NCI-H1105 (cell line): ENCODE measurements around the gene IQCK.

Source experiments
- DNase-seq: peaks from one replicate; lab custom pipeline; 2025; lab: John Stamatoyannopoulos, UW

The IQCK gene

DNA sequence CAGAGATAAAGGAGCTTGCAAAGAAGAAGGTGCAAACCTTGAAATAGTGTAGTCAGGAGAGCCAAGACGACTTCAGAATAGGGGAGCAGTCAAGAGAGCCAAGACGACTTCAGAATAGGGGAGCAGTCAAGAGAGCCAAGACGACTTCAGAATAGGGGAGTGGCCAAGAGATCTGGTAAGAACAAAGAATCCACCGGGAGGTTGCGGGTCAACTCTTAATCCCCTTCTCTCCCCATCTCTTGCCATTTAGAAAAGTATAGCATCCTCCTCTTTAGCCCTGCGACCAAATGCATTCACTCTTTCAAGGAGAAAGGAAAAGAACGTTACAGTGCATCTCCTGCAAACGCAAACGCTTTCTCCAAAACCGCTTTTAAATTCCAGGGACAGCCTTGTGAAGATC is 757 bp upstream of the IQCK start:
- no peak for DNase-seq

DNA sequence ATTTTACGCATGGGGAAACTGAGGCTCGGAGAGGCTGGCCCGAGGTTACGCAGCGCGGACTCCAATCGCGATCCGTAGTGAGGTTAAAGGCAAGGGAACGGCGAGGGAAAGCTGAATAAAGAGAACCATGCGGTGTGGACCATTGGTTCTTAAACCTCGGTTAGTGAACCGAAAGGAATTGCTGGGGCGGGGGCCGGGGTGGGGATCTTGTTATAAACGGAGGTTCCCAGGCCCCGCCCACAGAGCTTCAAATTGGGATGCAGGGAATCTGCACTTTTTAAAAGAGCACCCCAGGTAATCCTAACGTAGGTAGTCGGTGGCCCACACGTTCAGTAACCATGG is 524 bp downstream of the IQCK start:
- no peak for DNase-seq

DNA sequence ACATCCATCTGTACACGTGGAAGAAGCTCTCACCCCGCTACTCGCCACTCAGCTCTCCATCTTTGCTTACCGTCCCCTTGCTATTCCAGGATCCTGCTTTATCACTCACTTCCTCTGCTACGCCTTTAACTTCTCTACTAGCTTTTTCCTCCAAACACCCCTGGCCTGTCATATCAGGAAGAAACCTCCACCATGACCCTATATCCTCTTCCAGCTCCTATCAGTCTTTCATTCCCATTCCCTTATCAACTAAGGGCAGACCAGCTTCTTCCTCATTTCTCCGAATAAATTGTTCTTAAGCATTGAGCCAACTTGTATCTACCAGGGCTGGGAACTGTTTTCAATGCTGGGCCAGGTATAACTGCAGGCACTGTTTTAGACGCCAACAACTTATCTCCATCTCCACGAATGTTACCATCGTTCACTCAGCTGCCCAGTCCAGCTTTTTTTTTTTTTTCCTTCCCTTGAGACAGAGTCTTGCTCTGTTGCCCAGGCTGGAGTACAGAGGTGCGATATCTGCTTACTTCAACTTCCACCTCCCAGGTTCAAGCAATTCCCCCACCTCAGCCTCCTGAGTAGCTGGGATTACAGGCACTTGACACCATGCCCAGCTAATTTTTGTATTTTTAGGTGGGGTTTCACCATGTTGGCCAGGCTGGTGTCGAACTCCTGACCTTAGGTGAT is 4.3 kb downstream of the IQCK start:
- no peak for DNase-seq

DNA sequence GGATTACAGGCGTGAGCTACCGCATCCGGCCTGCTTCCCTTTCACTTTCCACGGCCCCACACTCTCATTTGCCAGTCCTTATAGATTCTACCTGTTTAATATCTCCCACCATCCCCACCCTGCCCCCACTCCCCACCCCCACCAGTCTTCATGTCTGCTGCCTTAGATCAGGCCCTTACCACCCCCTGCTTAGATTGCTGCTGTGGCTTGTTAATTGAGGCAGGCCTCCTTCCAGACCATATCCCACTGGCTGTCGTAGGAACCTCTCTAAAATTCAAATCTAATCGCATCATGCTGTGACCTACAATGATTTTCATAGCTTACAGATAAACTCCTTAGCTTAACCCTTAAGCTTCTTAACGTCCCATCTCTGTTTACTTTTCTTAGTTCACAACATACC is 4.9 kb downstream of the IQCK start:
- no peak for DNase-seq

DNA sequence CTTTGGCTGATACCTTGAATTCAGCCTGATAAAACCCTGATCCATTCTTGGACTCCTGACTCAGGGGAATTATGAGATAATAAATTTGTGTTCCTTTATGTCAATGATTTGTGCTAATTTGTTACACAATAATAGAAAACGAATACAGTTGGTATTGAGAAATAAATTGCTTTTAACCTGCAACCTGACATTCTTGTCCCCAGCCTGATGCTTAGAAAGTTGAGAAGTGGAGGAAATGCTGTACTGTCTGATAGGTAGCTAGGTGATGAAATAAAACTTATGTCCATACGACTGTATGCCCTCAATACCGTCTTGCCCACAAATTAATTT is 10.5 kb downstream of the IQCK start:
- no peak for DNase-seq

DNA sequence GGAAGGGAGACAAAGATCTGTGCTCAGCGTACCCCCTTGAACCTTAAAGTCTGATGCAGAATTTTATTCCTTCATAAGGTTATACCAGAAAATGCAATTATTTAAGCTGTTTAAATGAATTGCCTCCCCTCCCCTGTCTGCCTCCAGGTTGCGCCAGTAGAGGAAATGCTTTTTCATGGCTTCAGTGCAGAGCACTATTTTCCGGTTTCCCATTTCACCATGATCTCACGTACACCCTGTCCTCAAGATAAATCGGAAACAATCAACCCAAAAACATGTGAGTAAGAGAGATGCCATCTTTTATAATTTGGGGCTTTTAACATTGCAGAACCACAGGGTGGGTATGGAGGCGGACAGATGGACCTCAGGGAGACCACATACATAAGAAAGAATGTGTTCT is 15.5 kb downstream of the IQCK start:
- DNase-seq: no peak

DNA sequence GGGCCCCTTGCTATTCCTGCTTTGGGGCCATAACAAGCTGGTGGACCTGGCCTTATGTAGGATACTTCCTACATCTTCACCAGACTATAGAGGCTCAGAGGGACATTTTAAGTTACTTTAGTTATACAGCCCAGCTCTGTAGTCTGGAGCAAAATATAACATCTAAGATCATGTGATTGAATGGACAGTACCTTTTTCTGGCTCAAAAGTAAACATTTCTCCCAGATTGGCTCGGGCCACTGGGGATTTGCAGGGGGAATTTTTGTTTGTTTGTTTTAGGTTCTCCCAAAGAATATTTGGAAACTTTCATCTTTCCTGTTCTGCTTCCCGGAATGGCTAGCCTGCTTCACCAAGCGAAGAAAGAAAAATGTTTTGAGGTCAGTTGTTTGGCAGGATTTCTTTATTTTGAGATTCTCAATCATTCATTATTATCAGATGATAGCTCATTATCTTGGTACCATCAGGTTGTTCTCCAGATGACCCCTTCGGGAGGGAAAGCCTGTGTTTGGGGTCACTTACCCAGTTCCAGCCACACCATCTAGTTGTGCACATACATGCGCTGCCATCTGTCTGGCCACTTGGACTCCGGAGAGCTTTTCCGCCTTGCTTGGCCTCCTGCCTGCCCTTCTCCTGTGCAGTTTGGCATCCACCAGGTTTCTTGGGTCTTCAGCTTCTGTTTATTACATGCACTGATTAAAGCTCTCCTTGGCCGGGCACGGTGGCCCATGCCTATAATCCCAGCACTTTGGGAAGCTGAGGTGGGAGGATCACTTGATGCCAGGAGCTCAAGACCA is 17.2 kb downstream of the IQCK start:
- DNase-seq: no peak

DNA sequence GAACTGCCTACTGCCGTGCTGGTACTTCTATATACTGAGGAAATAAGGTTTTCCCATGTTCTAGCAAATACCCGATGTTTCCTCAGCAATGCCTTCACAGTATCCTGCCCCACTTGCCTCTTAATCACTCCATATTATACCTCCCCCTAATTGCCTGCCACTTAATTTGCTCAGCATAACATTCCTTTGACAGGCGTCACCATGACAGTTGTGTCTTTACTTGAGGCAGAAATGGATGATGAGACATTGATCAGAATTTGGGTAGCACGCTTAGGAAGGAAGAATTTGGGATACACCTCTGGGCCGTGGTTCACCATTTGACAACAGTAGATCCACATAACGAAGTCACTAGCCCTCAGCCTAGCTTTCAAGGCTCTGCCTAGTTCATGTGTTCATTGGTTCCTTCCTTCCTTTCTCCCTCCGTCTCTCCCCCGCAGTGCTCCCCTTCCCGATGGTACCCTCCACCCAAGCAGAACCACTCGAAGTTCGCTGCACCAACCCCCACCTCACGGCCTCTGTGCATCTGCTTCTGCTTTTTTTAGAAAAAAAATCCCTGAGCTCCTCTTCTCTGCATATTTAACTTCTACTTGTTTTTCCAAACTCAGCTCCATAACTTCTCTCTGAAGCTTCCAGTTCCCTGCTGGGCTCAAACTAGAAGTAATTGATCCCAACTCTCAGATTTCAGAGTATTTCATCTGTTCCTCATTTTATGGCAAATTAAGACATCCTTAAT is 19.4 kb downstream of the IQCK start:
- DNase-seq: no peak

DNA sequence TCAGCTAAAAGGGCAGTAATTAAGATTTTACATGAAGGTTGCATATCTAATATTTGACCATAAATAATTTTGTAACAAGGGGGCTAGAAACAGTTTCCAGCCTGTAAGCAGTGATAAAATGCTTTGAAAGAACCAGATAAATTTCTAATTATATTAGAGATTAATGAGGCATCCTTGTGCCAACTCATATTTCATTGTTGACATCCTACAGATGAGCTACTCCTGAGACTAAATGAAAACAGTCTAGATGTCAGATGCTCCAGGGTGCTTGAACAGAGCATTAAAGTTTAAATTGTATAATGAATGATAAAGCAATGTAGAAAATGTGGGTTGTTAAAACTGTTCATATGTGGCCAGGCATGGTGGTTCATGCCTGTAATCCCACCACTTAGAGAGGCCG is 23.3 kb downstream of the IQCK start:
- DNase-seq: no peak

DNA sequence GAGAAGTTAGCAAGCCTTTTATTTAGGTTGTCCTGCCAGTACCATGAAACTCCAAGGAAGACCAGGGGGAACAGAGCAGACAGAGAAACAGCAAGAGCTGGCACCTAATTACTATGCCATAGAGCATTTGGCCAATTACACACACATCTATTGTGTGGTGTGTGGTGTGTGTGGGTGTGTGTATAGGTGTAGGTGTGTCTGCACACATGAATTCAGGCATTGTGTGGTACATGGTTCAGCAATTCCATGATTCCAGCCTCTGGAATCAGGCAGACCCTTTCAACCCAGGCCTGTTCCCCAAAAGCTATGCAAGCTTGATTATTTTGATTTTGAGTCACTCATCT is 25.7 kb downstream of the IQCK start:
- DNase-seq: no peak

DNA sequence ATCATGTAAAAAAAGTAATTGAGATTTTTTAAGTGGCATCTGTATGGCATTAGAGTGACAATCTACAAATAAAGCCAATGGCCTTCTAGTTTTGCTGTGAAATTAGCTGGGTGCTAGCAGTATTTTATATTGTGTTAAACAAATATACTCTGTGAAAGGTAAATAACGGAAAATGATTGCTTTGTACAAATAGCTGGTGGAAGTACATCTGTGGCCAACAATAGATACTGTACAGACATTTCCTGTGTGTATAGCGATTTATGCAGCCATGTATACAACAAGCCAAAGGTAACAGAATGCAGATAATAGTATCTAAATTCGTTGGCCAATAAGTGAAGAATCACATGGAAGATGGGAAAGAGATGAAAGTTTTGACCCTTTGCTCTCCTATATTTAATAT is 26.6 kb downstream of the IQCK start:
- no peak for DNase-seq

DNA sequence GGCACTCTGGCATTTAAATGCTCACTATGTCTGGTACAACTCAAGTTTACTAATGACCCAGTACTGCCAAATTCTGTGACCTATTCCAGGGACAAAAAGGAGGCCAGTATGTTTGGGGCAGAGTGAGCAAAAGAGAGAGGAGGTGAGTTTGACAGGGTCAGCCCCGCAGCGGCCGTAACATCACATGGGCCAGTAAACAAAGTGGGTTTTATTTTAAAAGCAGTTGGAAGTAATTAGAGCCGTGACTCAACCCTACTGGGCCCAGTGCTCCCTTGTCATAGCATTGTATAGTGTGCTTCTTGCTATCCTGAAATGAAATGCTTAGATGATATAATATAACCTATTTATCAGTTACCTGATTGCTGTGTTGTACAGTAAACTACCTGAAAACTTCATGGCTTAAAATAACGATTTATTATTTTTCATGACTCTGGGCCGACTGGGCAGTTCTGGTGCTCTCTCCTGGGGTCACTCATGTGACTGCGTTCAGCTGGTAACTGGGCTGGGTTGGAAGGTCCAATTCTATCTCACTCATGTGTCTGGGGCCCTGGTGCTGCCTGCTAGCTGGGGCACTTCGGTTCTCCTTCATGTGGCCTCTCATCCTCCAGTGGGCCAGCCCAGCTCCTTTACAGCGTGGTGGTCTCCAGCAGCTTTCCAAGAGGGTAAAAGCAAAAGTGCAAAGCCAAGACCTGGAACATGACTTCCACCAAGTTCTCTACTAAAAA is 27.4 kb downstream of the IQCK start:
- no peak for DNase-seq

DNA sequence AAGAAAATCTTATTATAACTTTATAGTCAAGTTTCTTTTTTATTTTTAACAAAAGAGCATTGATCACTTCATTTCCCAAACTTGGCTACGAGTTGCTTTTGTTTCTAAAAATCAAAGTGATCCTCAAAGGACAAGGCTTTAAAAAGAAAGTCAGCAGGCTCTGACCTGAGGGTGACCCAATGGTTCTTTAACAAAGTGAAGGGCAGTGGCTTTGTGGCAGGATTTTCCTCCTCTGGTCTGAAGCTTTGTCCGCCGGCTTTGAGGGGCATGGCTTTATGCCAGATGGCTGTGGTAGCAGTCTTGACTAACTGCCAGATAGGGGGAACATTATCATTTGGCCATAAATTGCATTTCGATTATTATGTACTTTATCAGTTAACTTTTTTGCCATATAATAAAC is 28.5 kb downstream of the IQCK start:
- no peak for DNase-seq

DNA sequence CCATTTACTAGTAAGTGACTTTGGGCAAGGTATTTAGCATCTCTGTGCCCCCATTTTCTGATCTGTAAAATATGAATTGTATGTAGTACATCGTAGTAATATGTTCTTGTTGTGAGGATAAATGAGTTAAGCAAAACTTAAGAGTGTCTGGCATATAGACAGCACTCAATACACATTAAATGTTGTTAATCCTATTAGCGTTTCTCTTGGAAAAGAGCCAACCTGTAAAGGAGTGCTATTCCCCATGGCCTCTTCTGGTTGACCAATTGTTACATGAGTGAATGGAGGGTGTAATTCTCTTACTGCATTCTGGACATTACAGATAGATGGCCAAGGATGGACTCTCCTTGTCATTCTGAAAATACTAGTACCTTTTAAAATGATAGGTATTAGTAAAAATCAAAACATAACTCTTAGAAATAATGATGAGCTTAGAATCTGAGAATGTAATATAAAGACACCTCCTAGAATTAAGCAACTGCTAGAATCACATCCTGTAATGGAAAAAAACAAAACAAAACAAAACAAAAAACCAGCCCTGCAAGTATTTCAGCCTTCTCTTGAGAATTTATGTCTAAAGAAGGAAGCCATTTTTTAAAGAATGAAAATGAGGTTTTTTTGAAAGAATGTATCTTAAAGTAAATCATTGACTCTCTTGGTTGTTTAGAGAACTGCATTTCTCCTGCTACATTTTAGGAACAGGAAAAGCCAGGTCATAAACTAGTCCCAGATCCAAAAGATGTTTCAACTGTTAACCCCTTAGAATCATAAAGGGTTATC is 30.5 kb downstream of the IQCK start:
- DNase-seq: peak; percentile 6

DNA sequence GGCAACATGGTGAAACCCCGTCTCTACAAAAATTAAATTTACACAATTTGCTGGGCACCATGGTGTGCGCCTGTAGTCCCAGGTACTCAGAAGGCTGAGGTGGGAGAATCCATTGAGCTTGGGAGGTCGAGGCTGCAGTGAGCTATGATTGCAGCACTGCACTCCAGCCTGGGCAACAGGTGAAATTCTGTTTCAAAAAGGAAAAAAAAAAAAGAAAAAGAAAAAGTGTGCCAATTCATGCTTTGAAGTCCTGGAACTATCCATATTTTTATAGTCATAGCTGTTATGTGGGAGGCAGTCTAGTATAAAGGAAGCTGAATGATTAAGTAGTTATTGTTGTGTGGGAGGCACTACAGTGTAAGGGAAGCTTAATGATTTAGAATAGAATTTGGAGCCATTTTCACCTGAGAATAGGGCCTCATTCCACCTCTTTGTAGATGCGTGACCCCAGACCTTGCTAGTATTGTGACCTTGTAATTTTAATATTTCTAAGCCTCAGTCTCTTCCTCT is 31.6 kb downstream of the IQCK start:
- DNase-seq: no peak

DNA sequence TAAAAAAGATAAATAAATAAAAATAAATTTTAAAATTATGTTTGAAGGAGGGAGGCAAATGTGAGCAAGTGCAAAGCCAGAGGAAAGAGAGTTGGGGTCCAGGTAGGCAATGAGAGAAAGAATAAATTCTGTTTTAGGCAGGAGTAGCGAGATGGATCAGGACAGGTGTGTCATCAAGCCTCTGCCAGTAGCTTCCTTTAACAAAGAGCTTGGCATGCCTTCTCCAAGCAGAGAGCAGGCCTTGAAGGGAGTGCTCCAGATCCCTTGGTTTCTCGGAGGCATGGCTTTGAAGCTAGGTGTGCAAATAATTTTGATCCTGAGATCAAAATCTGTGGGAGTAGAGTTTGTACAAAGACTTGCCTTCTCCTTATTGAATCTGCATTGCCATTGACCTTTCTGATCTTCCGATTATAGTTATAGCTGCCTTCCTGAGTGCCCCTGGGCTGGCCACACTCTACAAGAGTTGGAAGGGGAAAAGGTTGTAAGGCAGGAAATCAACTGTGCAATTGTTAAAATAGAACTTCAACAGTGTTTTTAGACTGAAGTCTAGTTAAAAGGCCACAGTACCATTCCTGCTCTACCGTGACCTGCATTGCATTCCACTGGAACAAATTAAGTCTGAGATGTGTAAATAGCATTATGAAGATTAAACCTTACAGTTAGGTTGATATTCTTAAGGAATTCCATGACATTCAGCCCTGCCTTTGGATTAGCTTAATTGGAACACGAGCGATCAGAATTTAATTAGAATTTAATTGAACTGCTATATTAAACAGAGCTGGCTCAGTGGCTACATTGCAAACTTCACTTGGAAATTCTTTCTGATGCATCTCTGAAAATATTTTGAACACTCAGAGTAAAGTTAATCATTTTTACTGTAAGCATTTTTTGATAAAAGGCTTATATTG is 33.7 kb downstream of the IQCK start:
- DNase-seq: no peak

DNA sequence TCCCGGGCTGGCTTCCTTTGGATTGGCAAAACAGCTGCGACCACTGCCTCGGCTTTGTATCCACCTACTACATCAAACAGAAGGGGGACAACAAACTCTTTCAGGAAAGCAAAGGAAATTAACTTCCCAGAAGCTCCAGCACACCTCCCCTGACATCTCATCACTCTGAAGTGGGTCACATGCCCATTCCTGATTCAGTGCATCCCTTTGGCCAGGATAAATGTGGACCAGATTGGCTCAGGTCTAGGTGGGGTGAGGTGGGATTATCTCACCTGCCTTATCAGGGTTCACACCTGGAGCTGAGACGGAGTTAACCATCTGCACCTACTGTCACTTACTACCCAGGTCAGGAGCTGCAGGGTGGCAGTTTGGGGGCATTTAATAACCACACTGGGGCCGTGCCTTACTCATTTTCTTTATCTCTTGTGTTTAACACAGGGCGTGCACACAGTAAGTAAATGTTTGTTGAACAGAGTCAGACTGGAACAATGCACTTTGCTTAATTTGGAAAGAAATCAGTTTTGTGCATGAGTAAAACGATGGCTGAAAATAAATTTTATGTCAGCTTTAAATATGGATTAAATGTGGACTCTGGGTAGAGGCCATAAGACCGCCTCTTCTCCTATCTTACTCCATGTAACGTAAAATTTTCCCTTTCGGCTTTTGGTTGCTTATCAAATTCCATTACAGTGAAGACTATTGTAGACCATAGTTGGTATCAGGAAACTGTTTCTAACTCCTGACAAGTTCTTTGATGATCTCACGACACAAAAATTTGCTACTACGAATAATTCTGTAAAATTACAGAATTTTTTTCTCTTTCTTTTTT is 36.0 kb downstream of the IQCK start:
- no peak for DNase-seq

DNA sequence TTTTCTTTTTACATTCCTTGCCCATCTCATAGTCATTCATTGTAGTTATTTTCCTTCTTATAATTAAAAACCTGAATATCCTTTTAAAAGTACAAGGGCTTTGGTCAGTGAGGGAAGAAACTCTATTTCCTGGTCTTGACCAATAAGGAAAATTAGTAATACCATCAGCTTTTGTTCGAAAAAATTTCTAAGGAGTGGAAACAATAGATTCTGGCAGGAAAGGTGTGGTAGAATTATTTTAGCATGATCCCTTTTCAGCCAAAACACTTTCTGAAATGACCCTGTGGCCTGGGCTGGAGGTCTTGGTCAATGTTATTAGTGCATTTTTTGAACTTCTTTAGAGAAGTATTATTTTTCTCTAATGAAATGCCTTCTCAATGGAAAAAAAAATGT is 36.6 kb downstream of the IQCK start:
- no peak for DNase-seq

DNA sequence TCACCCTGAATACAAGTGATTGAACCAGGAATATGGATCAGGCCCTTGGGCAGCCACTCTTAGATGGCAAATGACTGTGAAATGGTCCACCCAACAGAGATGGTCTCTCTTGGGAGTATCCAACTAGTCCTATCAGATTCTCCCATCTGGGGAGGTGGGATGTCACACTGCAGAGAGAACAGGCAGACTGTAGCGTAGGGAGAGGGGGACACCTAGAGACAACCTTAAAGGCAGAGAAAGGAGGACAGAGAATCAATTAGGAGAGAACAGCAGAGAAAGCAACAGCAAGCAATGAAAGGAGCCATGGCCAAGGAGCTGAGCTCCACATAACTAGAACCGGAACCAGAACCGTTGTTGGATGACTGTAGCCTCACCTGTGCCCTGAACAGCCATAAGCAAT is 37.2 kb downstream of the IQCK start:
- no peak for DNase-seq

DNA sequence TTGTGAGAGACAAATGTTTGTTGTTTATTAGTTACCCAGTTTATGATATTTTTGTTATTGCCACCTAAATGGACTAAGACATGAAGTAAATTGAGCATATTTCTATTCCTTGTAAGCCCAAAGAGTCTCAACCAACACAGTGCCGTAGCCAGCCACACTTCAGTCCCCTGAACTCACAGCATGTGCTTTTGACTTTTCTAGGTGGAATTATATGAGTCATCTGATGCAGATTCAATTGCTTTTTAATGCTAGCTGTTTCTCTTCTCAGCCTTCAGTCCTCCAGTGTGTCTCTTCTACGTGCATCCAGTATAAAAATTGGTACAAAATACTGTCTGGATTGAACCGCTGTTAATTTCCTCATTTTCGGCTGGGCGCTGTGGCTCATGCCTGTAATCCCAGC is 39.0 kb downstream of the IQCK start:
- DNase-seq: no peak
